MM.1S (cell line): Measurements from ENCODE around the gene PANX3.

Source experiments
- DNase-seq: peaks from one replicate; pipeline ENCODE4 v3.0.0-alpha.2; 2015
- H2AFZ ChIP-seq: fragments of 300-600 bp; sonication (generic); 2 replicates; pipeline ENCODE4 v1.6.0; 2016; ENCODE audit warnings: antibody characterized with exemption, low read length
- H3F3A ChIP-seq: fragments of 300-600 bp; sonication (generic); 2 replicates; pipeline ENCODE4 v1.6.1; 2016; ENCODE audit warnings: mild to moderate bottlenecking, antibody characterized with exemption, low read length, moderate library complexity, mixed read lengths; ENCODE audit not compliant: insufficient read depth
- H3K27ac ChIP-seq: fragments of 300-600 bp; sonication (generic); 2 replicates; pipeline ENCODE4 v1.5.1; 2016; ENCODE audit warnings: mild to moderate bottlenecking, low read length
- H3K27me3 ChIP-seq: fragments of 300-600 bp; sonication (generic); replicated peaks from 2 replicates; pipeline ENCODE4 v1.6.0; 2016; ENCODE audit warnings: low read length; ENCODE audit not compliant: insufficient read depth
- H3K36me3 ChIP-seq: fragments of 300-600 bp; sonication (generic); replicated peaks from 2 replicates; pipeline ENCODE4 v1.6.1; 2016; ENCODE audit warnings: mild to moderate bottlenecking, low read length, mixed read lengths; ENCODE audit not compliant: insufficient read depth
- H3K4me1 ChIP-seq: fragments of 300-600 bp; sonication (generic); 2 replicates; pipeline ENCODE4 v1.6.1; 2016; ENCODE audit warnings: low read length, mixed read lengths
- H3K4me2 ChIP-seq: fragments of 300-600 bp; sonication (generic); 2 replicates; pipeline ENCODE4 v1.6.0; 2016; ENCODE audit warnings: low read depth, low read length
- H3K4me3 ChIP-seq: fragments of 300-600 bp; sonication (generic); 2 replicates; pipeline ENCODE4 v1.5.1; 2016; ENCODE audit warnings: low read length, mixed read lengths
- H3K79me2 ChIP-seq: fragments of 300-600 bp; sonication (generic); 2 replicates; pipeline ENCODE4 v1.6.1; 2016; ENCODE audit warnings: mixed run types, low read length, mixed read lengths
- H3K9ac ChIP-seq: fragments of 300-600 bp; sonication (generic); 2 replicates; pipeline ENCODE4 v1.6.1; 2016; ENCODE audit warnings: low read length, mixed read lengths
- H3K9me2 ChIP-seq: fragments of 300-600 bp; sonication (generic); replicated peaks from 2 replicates; pipeline ENCODE4 v1.6.1; 2016; ENCODE audit warnings: mild to moderate bottlenecking, low read length, mixed read lengths; ENCODE audit not compliant: insufficient read depth
- H3K9me3 ChIP-seq: fragments of 300-600 bp; sonication (generic); replicated peaks from 2 replicates; pipeline ENCODE4 v1.6.1; 2016; ENCODE audit warnings: mild to moderate bottlenecking, low read length, mixed read lengths; ENCODE audit not compliant: insufficient read depth
- H4K20me1 ChIP-seq: fragments of 300-600 bp; sonication (generic); 2 replicates; pipeline ENCODE4 v1.6.1; 2016; ENCODE audit warnings: mild to moderate bottlenecking, low read length, moderate library complexity, mixed read lengths; ENCODE audit not compliant: insufficient read depth
- EZH2 ChIP-seq: fragments of 300-600 bp; sonication (generic); optimal IDR thresholded peaks from 2 replicates; pipeline ENCODE3; 2017; ENCODE audit warnings: low read depth, mild to moderate bottlenecking, antibody characterized with exemption, low read length, mixed read lengths
- EZH2phosphoT487 ChIP-seq: fragments of 300-600 bp; sonication (generic); IDR thresholded peaks from 2 replicates; pipeline ENCODE4 v1.6.1; 2018; ENCODE audit warnings: antibody characterized with exemption, low read length
- TF ChIP-seq, protein P1 (sequence below): fragments of 300-600 bp; sonication (generic); IDR thresholded peaks from 2 replicates; pipeline ENCODE4 v1.5.1; 2016; ENCODE audit warnings: antibody characterized with exemption, low read length, mixed read lengths

Gene PANX3

DNA sequence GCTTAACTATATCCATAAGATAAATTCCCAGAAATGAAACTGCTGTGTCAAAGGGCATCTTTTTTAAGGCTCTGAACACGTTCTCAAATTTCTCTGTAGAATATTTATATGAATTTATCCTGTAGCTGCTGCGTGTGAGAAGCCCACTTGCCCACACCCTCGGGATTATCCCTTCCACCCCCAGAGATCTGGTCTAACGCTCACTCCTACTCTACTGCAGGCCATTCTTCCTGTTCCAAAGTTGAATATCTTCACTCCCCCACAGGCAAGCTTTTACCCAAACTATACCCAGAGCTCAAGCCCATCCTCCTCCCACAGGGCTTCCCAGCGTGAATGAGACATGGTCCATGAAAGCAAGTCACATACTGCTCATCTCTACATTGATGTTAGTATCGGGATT, 37.4 kb downstream of the PANX3 start:
- no peaks in the 10 kb centered on the region for H3F3A ChIP-seq
- H3K79me2 ChIP-seq = no peaks in the 10 kb centered on the region
- DNase-seq = no peak
- H3K9me3 ChIP-seq = no peaks in the 10 kb centered on the region
- H3K4me2 ChIP-seq = no peak overlapping the region
- no peaks in the 10 kb centered on the region for H3K36me3 ChIP-seq
- H3K4me1 ChIP-seq = no peaks in the 10 kb centered on the region
- H3K27ac ChIP-seq = no peak overlapping the region
- no peaks in the 10 kb centered on the region for H4K20me1 ChIP-seq
- H3K4me3 ChIP-seq = no peak overlapping the region
- no peak overlapping the region for H2AFZ ChIP-seq
- no peak overlapping the region for H3K9ac ChIP-seq
- H3K27me3 ChIP-seq = no peaks in the 10 kb centered on the region
- H3K9me2 ChIP-seq = no peaks in the 10 kb centered on the region
- no peak for TF ChIP-seq EZH2

DNA sequence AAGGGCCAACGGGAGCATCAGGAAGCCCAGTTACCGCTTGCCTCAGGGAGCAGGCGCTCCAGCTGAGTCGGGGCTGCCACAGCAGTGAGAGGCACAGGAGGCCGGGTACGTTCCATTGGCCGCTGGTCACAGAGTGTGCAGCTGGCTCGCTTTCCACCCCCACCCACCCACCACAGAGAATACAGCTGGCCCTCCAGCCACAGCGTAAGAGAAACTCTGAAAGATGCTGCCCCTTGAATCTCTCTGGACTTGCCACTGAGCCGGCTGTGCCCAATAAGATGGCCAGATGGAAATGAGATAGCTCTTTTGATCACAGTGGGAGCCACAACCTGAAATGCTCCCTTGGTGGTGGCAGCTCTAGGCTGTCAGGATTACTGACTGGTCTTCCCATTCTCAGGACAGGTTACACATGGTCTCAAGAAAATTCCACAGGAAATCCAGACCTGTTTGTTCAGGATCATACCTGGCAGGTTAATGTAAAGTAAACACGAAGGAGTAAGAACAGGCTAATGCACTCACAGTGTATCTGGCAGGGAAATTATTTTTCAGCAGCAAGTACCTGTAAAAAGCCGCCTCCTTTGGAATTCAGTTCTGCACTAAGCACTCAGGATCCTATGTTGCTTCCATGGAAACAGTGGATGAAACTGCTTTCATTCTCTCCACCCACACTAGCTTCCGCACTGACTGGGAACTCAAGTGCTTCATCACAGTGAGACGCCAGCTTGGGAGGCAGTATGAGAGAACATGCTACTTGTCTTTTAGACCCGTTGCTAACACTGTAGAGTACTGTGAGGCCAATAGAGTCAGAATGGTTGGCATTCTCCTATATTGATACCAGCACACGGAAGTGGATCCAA, 45.8 kb downstream of the PANX3 start:
- no peak overlapping the region for H3K4me3 ChIP-seq

DNA sequence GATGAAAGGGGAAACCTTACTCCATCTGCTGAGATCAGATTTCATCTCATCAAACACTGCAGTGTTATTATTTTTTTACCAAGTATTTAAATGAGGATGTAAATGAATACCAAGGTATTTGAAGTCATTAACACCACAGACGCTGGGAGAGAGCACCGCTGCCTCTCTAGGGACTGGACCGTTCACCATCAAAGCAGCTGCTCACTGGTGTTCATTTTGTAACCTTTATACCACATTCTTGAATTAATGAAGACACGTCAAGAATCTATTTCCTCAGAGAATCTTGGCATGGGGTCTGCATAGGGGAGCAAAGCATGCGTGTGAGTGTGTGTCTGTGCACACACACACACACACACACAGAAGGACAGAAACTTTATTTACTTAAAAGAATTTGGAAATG, 46.7 kb downstream of the PANX3 start:
- Histone ChIP-seq H3K27me3 (no peaks in the 10 kb centered on the region), H4K20me1 (no peaks in the 10 kb centered on the region), H3K9me3 (no peaks in the 10 kb centered on the region), H3K9ac (no peak overlapping the region), H3K27ac (no peak overlapping the region), H3K79me2 (no peaks in the 10 kb centered on the region), H3K36me3 (no peaks in the 10 kb centered on the region), H3K4me1 (no peaks in the 10 kb centered on the region), H3K4me3 (no peak overlapping the region), H3K4me2 (no peak overlapping the region), H3K9me2 (no peaks in the 10 kb centered on the region), H2AFZ (no peak overlapping the region), H3F3A (no peaks in the 10 kb centered on the region)
- TF ChIP-seq, protein P1, sequence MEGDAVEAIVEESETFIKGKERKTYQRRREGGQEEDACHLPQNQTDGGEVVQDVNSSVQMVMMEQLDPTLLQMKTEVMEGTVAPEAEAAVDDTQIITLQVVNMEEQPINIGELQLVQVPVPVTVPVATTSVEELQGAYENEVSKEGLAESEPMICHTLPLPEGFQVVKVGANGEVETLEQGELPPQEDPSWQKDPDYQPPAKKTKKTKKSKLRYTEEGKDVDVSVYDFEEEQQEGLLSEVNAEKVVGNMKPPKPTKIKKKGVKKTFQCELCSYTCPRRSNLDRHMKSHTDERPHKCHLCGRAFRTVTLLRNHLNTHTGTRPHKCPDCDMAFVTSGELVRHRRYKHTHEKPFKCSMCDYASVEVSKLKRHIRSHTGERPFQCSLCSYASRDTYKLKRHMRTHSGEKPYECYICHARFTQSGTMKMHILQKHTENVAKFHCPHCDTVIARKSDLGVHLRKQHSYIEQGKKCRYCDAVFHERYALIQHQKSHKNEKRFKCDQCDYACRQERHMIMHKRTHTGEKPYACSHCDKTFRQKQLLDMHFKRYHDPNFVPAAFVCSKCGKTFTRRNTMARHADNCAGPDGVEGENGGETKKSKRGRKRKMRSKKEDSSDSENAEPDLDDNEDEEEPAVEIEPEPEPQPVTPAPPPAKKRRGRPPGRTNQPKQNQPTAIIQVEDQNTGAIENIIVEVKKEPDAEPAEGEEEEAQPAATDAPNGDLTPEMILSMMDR = no peak
- no peak for DNase-seq

More for the DNA sequence above, 45.8 kb downstream of the PANX3 start:
- Histone ChIP-seq H2AFZ (no peak overlapping the region), H3K9me3 (no peaks in the 10 kb centered on the region), H3K9me2 (no peaks in the 10 kb centered on the region), H4K20me1 (no peaks in the 10 kb centered on the region), H3K36me3 (no peaks in the 10 kb centered on the region), H3K79me2 (no peaks in the 10 kb centered on the region), H3K4me2 (no peak overlapping the region), H3K27me3 (no peaks in the 10 kb centered on the region), H3F3A (no peaks in the 10 kb centered on the region), H3K4me1 (no peaks in the 10 kb centered on the region), H3K27ac (no peak overlapping the region), H3K9ac (no peak overlapping the region)
- DNase-seq = no peak
- no peak for TF ChIP-seq EZH2phosphoT487
- TF ChIP-seq EZH2 = no peak
- TF ChIP-seq, protein P1 = no peak

DNA sequence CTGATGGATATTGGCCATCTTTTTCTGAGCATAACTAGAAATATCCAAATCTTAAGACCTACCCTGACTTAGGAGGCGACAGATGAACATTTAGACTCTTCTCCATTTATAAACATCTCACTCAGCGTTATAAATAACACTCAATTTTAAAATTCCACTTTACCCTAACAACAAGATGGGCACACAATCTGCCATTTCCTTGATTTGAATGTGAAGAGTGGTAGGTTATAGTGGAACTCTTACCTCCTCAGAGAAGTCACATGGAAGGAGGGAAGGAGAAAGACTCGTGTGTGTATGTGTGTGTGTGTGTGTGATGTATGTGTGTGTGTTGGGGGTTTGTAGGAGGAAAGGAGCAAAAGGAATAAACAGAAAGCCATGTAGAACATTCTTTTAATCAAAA, 47.3 kb downstream of the PANX3 start:
- no peak overlapping the region for H2AFZ ChIP-seq
- H3K27me3 ChIP-seq = no peaks in the 10 kb centered on the region
- no peak overlapping the region for H3K4me2 ChIP-seq
- no peaks in the 10 kb centered on the region for H3F3A ChIP-seq
- TF ChIP-seq, protein P1 = no peak
- TF ChIP-seq EZH2phosphoT487 = no peak
- no peak for TF ChIP-seq EZH2
- H3K9me3 ChIP-seq = no peaks in the 10 kb centered on the region
- no peaks in the 10 kb centered on the region for H3K9me2 ChIP-seq
- no peak overlapping the region for H3K27ac ChIP-seq
- H3K9ac ChIP-seq = no peak overlapping the region
- H4K20me1 ChIP-seq = no peaks in the 10 kb centered on the region
- H3K4me3 ChIP-seq = no peak overlapping the region
- H3K79me2 ChIP-seq = no peaks in the 10 kb centered on the region
- no peak for DNase-seq
- H3K36me3 ChIP-seq = no peaks in the 10 kb centered on the region
- no peaks in the 10 kb centered on the region for H3K4me1 ChIP-seq
